ENCODE results near the gene TSPO. TPM values are rescaled to one million over a fixed set of nuclear protein-coding genes. Genes with fewer than 3 reads are reported as not detected.

The TSPO gene
- total and polyA plus RNA-seq, 2 experiments from 2014 or later = 61.8 to 138 TPM

- no peak overlapping the region for H3K27ac ChIP-seq
- H4K20me1 ChIP-seq (ENCODE audit: insufficient read depth, poor library complexity, severe bottlenecking) = no peaks in the 10 kb centered on the region
- H3K4me2 ChIP-seq = no peak overlapping the region
- H3K79me2 ChIP-seq = no peaks in the 10 kb centered on the region
- DNase-seq (ENCODE audit: low spot score) = no peak
- TF ChIP-seq EZH2phosphoT487 (IDR thresholded peaks at IDR 0.05; ENCODE audit: low read depth, severe bottlenecking, unreplicated experiment) (no peak), CTCF (IDR thresholded peaks at IDR 0.05; ENCODE audit: poor library complexity) (no peak), EZH2 (IDR thresholded peaks at IDR 0.05; ENCODE audit: borderline replicate concordance) (no peak)
- H3K9me2 ChIP-seq (replicated peaks; ENCODE audit: insufficient read depth) = no peaks in the 10 kb centered on the region
- no peaks in the 10 kb centered on the region for H3K9me3 ChIP-seq (ENCODE audit: low read depth)
- 94% methylated on average over 5 of the region's 5 CpGs for WGBS (ENCODE audit: low lambda C conversion rate, missing lambda C conversion rate)
- no peak overlapping the region for H2AFZ ChIP-seq
- H3K27me3 ChIP-seq = no peaks in the 10 kb centered on the region
- H3K4me1 ChIP-seq (ENCODE audit: insufficient read depth) = peaks cover 11% of the 10 kb centered on the region
- H3K36me3 ChIP-seq (replicated peaks; ENCODE audit: insufficient read depth, low read depth) = no peaks in the 10 kb centered on the region
- H3K4me3 ChIP-seq = no peak overlapping the region
Observed at GRCh38 chr22:43155789-43156188, 4.4 kb downstream of the TSPO start.

GRCh38 chr22:43156413-43156812 lies 5.1 kb downstream of the TSPO start:
- Histone ChIP-seq H3K9me3 (ENCODE audit: low read depth) (no peaks in the 10 kb centered on the region), H3K27me3 (no peaks in the 10 kb centered on the region), H4K20me1 (ENCODE audit: insufficient read depth, poor library complexity, severe bottlenecking) (no peaks in the 10 kb centered on the region), H3K27ac (no peak overlapping the region), H3K4me1 (ENCODE audit: insufficient read depth) (peaks cover 7% of the 10 kb centered on the region), H3K4me3 (no peak overlapping the region), H3K9me2 (replicated peaks; ENCODE audit: insufficient read depth) (no peaks in the 10 kb centered on the region), H3K4me2 (no peak overlapping the region), H3K79me2 (no peaks in the 10 kb centered on the region), H3K36me3 (replicated peaks; ENCODE audit: insufficient read depth, low read depth) (no peaks in the 10 kb centered on the region), H2AFZ (no peak overlapping the region)
- TF ChIP-seq EZH2phosphoT487 (IDR thresholded peaks at IDR 0.05; ENCODE audit: low read depth, severe bottlenecking, unreplicated experiment) (no peak), EZH2 (IDR thresholded peaks at IDR 0.05; ENCODE audit: borderline replicate concordance) (no peak)
- whole genome bisulfite sequencing (ENCODE audit: low lambda C conversion rate, missing lambda C conversion rate) = 92% methylated on average over 11 of the region's 12 CpGs
- no peak for DNase-seq (ENCODE audit: low spot score)

GRCh38 chr22:43157874-43158546 lies 6.7 kb downstream of the TSPO start:
- TF ChIP-seq EZH2phosphoT487 (IDR thresholded peaks at IDR 0.05; ENCODE audit: low read depth, severe bottlenecking, unreplicated experiment) = no peak
- no peak for TF ChIP-seq CTCF (IDR thresholded peaks at IDR 0.05; ENCODE audit: poor library complexity)
- TF ChIP-seq EZH2 (IDR thresholded peaks at IDR 0.05; ENCODE audit: borderline replicate concordance) = no peak
- H3K4me2 ChIP-seq = no peak overlapping the region
- no peaks in the 10 kb centered on the region for H3K4me1 ChIP-seq (ENCODE audit: insufficient read depth)
- H3K79me2 ChIP-seq = no peaks in the 10 kb centered on the region
- H3K27ac ChIP-seq = no peak overlapping the region
- H4K20me1 ChIP-seq (ENCODE audit: insufficient read depth, poor library complexity, severe bottlenecking) = no peaks in the 10 kb centered on the region
- no peak overlapping the region for H3K4me3 ChIP-seq
- no peak overlapping the region for H2AFZ ChIP-seq
- WGBS (ENCODE audit: low lambda C conversion rate, missing lambda C conversion rate) = 88% methylated on average over 9 of the region's 9 CpGs
- no peaks in the 10 kb centered on the region for H3K36me3 ChIP-seq (replicated peaks; ENCODE audit: insufficient read depth, low read depth)
- H3K27me3 ChIP-seq = no peaks in the 10 kb centered on the region
- no peak for DNase-seq (ENCODE audit: low spot score)
- no peaks in the 10 kb centered on the region for H3K9me2 ChIP-seq (replicated peaks; ENCODE audit: insufficient read depth)
- H3K9me3 ChIP-seq (ENCODE audit: low read depth) = no peaks in the 10 kb centered on the region

- TF ChIP-seq CTCF (IDR thresholded peaks at IDR 0.05; ENCODE audit: poor library complexity) (no peak), EZH2phosphoT487 (IDR thresholded peaks at IDR 0.05; ENCODE audit: low read depth, severe bottlenecking, unreplicated experiment) (no peak), EZH2 (IDR thresholded peaks at IDR 0.05; ENCODE audit: borderline replicate concordance) (no peak)
- H3K9me3 ChIP-seq (ENCODE audit: low read depth) = no peaks in the 10 kb centered on the region
- H3K9me2 ChIP-seq (replicated peaks; ENCODE audit: insufficient read depth) = no peaks in the 10 kb centered on the region
- no peak overlapping the region for H2AFZ ChIP-seq
- H4K20me1 ChIP-seq (ENCODE audit: insufficient read depth, poor library complexity, severe bottlenecking) = no peaks in the 10 kb centered on the region
- no peaks in the 10 kb centered on the region for H3K4me1 ChIP-seq (ENCODE audit: insufficient read depth)
- no peak for DNase-seq (ENCODE audit: low spot score)
- no peaks in the 10 kb centered on the region for H3K79me2 ChIP-seq
- no peaks in the 10 kb centered on the region for H3K36me3 ChIP-seq (replicated peaks; ENCODE audit: insufficient read depth, low read depth)
- H3K27ac ChIP-seq = no peak overlapping the region
- no peak overlapping the region for H3K4me3 ChIP-seq
- H3K4me2 ChIP-seq = no peak overlapping the region
- H3K27me3 ChIP-seq = no peaks in the 10 kb centered on the region
- 95% methylated on average over 21 of the region's 24 CpGs for WGBS (ENCODE audit: low lambda C conversion rate, missing lambda C conversion rate)
Observed at GRCh38 chr22:43158778-43159483, 7.6 kb downstream of the TSPO start.
